ENCODE data around the gene PPP1R15B.
"Not testable (repeated sequence)": the region's sequence is repeated elsewhere in the genome, so short reads cannot be mapped to it uniquely, and the experiment has no call there.

PPP1R15B gene

GRCh38 chr1:204426971-204427701 is 15.5 kb upstream of the PPP1R15B start:
- Histone ChIP-seq H3K36me3 (peaks cover 27% of the 10 kb centered on the region), H3K27me3 (no peaks in the 10 kb centered on the region), H3K4me1 (peaks cover 4% of the 10 kb centered on the region; the same call in 1 of the 2 replicates), H3K4me3 (ENCODE audit: low read depth, low read length) (no peak overlapping the region), H3K9me3 (no peaks in the 10 kb centered on the region; the same call in 1 of the 2 replicates)
- no peak for DNase-seq
- TF ChIP-seq CTCF (IDR thresholded peaks at IDR 0.05; ENCODE audit: low read depth, low read length): no peak

- no peaks in the 10 kb centered on the region; the same call in 1 of the 2 replicates for H3K9me3 ChIP-seq
- no peaks in the 10 kb centered on the region for H3K27me3 ChIP-seq
- H3K4me3 ChIP-seq (ENCODE audit: low read depth, low read length): no peak overlapping the region
- peaks cover 4% of the 10 kb centered on the region; the same call in 1 of the 2 replicates for H3K4me1 ChIP-seq
- H3K36me3 ChIP-seq: peaks cover 21% of the 10 kb centered on the region
- no peak for DNase-seq
- TF ChIP-seq CTCF (IDR thresholded peaks at IDR 0.05; ENCODE audit: low read depth, low read length): no peak
Observed at GRCh38 chr1:204426474-204426873, 14.9 kb upstream of the PPP1R15B start.

GRCh38 chr1:204426035-204426436 is 14.4 kb upstream of the PPP1R15B start:
- Histone ChIP-seq H3K4me3 (ENCODE audit: low read depth, low read length) (no peak overlapping the region), H3K9me3 (no peaks in the 10 kb centered on the region; the same call in 1 of the 2 replicates), H3K27me3 (no peaks in the 10 kb centered on the region), H3K4me1 (peaks cover 4% of the 10 kb centered on the region; the same call in 1 of the 2 replicates), H3K36me3 (peaks cover 17% of the 10 kb centered on the region)
- TF ChIP-seq CTCF (IDR thresholded peaks at IDR 0.05; ENCODE audit: low read depth, low read length): no peak
- no peak for DNase-seq

GRCh38 chr1:204424621-204425020 is 13.0 kb upstream of the PPP1R15B start:
- Histone ChIP-seq H3K9me3 (no peaks in the 10 kb centered on the region; the same call in 1 of the 2 replicates), H3K4me1 (peaks cover 4% of the 10 kb centered on the region; the same call in 1 of the 2 replicates), H3K27me3 (no peaks in the 10 kb centered on the region), H3K4me3 (ENCODE audit: low read depth, low read length) (no peak overlapping the region), H3K36me3 (peaks cover 14% of the 10 kb centered on the region)
- DNase-seq: no peak
- no peak for TF ChIP-seq CTCF (IDR thresholded peaks at IDR 0.05; ENCODE audit: low read depth, low read length)

- H3K9me3 ChIP-seq; H3K27me3 ChIP-seq; DNase-seq; H3K4me3 ChIP-seq (ENCODE audit: low read depth, low read length): not testable (repeated sequence)
- Histone ChIP-seq H3K36me3 (peaks cover 14% of the 10 kb centered on the region), H3K4me1 (peaks cover 15% of the 10 kb centered on the region)
Observed at GRCh38 chr1:204422061-204422705, 10.6 kb upstream of the PPP1R15B start.

- DNase-seq: no peak
- Histone ChIP-seq H3K9me3 (no peaks in the 10 kb centered on the region), H3K36me3 (peaks cover 10% of the 10 kb centered on the region), H3K4me1 (peaks cover 15% of the 10 kb centered on the region), H3K27me3 (no peaks in the 10 kb centered on the region), H3K4me3 (ENCODE audit: low read depth, low read length) (no peak overlapping the region)
- no peak for TF ChIP-seq CTCF (IDR thresholded peaks at IDR 0.05; ENCODE audit: low read depth, low read length)
Observed at GRCh38 chr1:204421441-204421840, 9.8 kb upstream of the PPP1R15B start.
